H1 (cell line): ENCODE results near the gene SLC22A13. TPM values are rescaled to one million over a fixed set of nuclear protein-coding genes. Genes with fewer than 3 reads are reported as not detected.

Experiments used
- CTCF ChIA-PET: fragments of 300-600 bp; sonication (Branson Sonifier 250); formaldehyde crosslinking; loops from one replicate; lab custom pipeline; 2021; ENCODE audit not compliant: partially characterized antibody; lab: Charles Lee
- POLR2A ChIA-PET: fragments of 300-600 bp; sonication (Branson Sonifier 250); formaldehyde crosslinking; loops from one replicate; lab custom pipeline; 2021; ENCODE audit warnings: inconsistent platforms; ENCODE audit not compliant: partially characterized antibody; lab: Charles Lee
- DNase-seq, 2 experiments: peaks; one replicate each; pipeline versions ENCODE4 v3.0.0 to v3.0.0-alpha.2; 2010 to 2022; ENCODE audit warnings: low spot score in 2 of 2, low read depth in 1 of 2, mixed read lengths in 1 of 2
- FAIRE-seq: peaks from 2 replicates; lab custom pipeline; 2011; peaks lifted over from hg19 to GRCh38; lab: Jason Lieb, UNC
- H2AFZ ChIP-seq: 2 replicates; pipeline ENCODE4 v1.8.1; 2012; ENCODE audit warnings: low read length, inconsistent platforms
- H2AK5ac ChIP-seq: 2 replicates; pipeline ENCODE4 v1.6.1; 2013; ENCODE audit warnings: low read depth, low read length
- H2BK120ac ChIP-seq: replicated peaks from 2 replicates; pipeline ENCODE3; 2013; ENCODE audit warnings: low read depth, low read length, inconsistent platforms
- H2BK12ac ChIP-seq: 2 replicates; pipeline ENCODE4 v1.6.1; 2013; ENCODE audit warnings: low read depth, low read length
- H2BK15ac ChIP-seq: 2 replicates; pipeline ENCODE4 v1.6.1; 2013; ENCODE audit warnings: low read length
- H2BK20ac ChIP-seq: 2 replicates; pipeline ENCODE4 v1.6.1; 2013; ENCODE audit warnings: low read length
- H2BK5ac ChIP-seq: 2 replicates; pipeline ENCODE4 v1.6.1; 2013; ENCODE audit warnings: low read depth, low read length
- H3K14ac ChIP-seq: 2 replicates; pipeline ENCODE4 v1.6.1; 2013; ENCODE audit warnings: inconsistent platforms; ENCODE audit not compliant: insufficient read length
- H3K18ac ChIP-seq: 2 replicates; pipeline ENCODE4 v1.6.1; 2013; ENCODE audit warnings: low read length; ENCODE audit errors: extremely low read depth
- H3K23ac ChIP-seq: 2 replicates; pipeline ENCODE4 v1.6.1; 2013; ENCODE audit warnings: inconsistent platforms; ENCODE audit not compliant: insufficient read length
- H3K23me2 ChIP-seq: 2 replicates; pipeline ENCODE4 v1.6.1; 2013; ENCODE audit warnings: low read depth, low read length
- H3K27ac ChIP-seq: 2 replicates; pipeline ENCODE4 v1.6.1; 2011; ENCODE audit warnings: low read depth, low read length, inconsistent platforms
- H3K27me3 ChIP-seq, 4 experiments: replicated peaks in 1 of 4; 1 replicate in 1 of 4; 2 replicates in 3 of 4; pipeline versions ENCODE4 v1.6.1 to v1.8.1; 2011 to 2013; ENCODE audit warnings: low read length in 3 of 4, mild to moderate bottlenecking in 3 of 4, inconsistent platforms in 2 of 4, mixed read lengths in 2 of 4, moderate library complexity in 1 of 4; ENCODE audit not compliant: control insufficient read depth in 3 of 4, insufficient read depth in 3 of 4; ENCODE audit errors: extremely low read depth in 1 of 4
- H3K36me3 ChIP-seq, 4 experiments: 2 replicates each; pipeline versions ENCODE4 v1.6.1 to v1.8.1; 2011 to 2013; ENCODE audit warnings: mild to moderate bottlenecking in 4 of 4, low read length in 3 of 4, moderate library complexity in 2 of 4, control low read depth in 1 of 4, inconsistent platforms in 1 of 4; ENCODE audit not compliant: insufficient read depth in 4 of 4, control insufficient read depth in 2 of 4
- H3K4ac ChIP-seq: replicated peaks from 2 replicates; pipeline ENCODE3; 2013; ENCODE audit warnings: low read length, low read depth, mixed read lengths, inconsistent platforms; ENCODE audit not compliant: insufficient read length
- H3K4me1 ChIP-seq, 4 experiments: replicated peaks in 1 of 4; 1 replicate in 1 of 4; 2 replicates in 3 of 4; pipeline versions ENCODE4 v1.6.1 to v1.8.1; 2011 to 2013; ENCODE audit warnings: low read length in 3 of 4, inconsistent platforms in 2 of 4, mixed read lengths in 1 of 4; ENCODE audit not compliant: insufficient read depth in 4 of 4, control insufficient read depth in 3 of 4
- H3K4me2 ChIP-seq, 2 experiments: 2 replicates each; pipeline versions ENCODE4 v1.6.1 to v1.8.1; 2011 to 2013; ENCODE audit warnings: low read depth in 2 of 2, low read length in 2 of 2, control low read depth in 1 of 2, inconsistent platforms in 1 of 2, mild to moderate bottlenecking in 1 of 2; ENCODE audit not compliant: insufficient read depth in 1 of 2
- H3K4me3 ChIP-seq, 4 experiments: fragments of 200-600, 300-600 bp in 1 of 4; sonication (generic), shearing (Covaris generic), sonication (Bioruptor Twin) in 1 of 4; 2 replicates each; pipeline versions ENCODE4 v1.5.1 to v1.8.1; 2011 to 2016; ENCODE audit warnings: low read length in 4 of 4, low read depth in 3 of 4, control low read depth in 2 of 4, inconsistent platforms in 2 of 4, mild to moderate bottlenecking in 2 of 4, mixed read lengths in 1 of 4, moderate library complexity in 1 of 4; ENCODE audit not compliant: insufficient read depth in 2 of 4; ENCODE audit errors: extremely low read depth in 1 of 4
- H3K56ac ChIP-seq: replicated peaks from 2 replicates; pipeline ENCODE3; 2013; ENCODE audit warnings: low read depth, mild to moderate bottlenecking, mixed read lengths, low read length, inconsistent platforms; ENCODE audit not compliant: insufficient read length
- H3K79me1 ChIP-seq: 2 replicates; pipeline ENCODE4 v1.6.1; 2013; ENCODE audit warnings: low read depth, low read length, control low read depth
- H3K79me2 ChIP-seq, 2 experiments: 2 replicates each; pipeline versions ENCODE4 v1.6.1 to v1.8.1; 2012 to 2013; ENCODE audit warnings: low read length in 2 of 2, mild to moderate bottlenecking in 2 of 2, inconsistent platforms in 1 of 2; ENCODE audit not compliant: insufficient read depth in 2 of 2, control insufficient read depth in 1 of 2
- H3K9ac ChIP-seq, 4 experiments: replicated peaks in 1 of 4; 1 replicate in 1 of 4; 2 replicates in 3 of 4; pipeline versions ENCODE4 v1.6.1 to v1.8.1; 2011 to 2013; ENCODE audit warnings: low read depth in 3 of 4, low read length in 3 of 4, control low read depth in 2 of 4, mild to moderate bottlenecking in 2 of 4, moderate library complexity in 2 of 4, inconsistent platforms in 1 of 4; ENCODE audit errors: extremely low read depth in 1 of 4
- H3K9me3 ChIP-seq, 2 experiments: 2 replicates each; pipeline versions ENCODE4 v1.6.1 to v1.8.1; 2012 to 2013; ENCODE audit warnings: mild to moderate bottlenecking in 2 of 2, moderate library complexity in 2 of 2, control low read depth in 1 of 2, inconsistent platforms in 1 of 2, low read depth in 1 of 2, low read length in 1 of 2, mixed read lengths in 1 of 2; ENCODE audit not compliant: insufficient read depth in 2 of 2
- H4K20me1 ChIP-seq, 2 experiments: replicated peaks in 1 of 2; 2 replicates each; pipeline versions ENCODE3 to v1.8.1; 2011 to 2013; ENCODE audit warnings: inconsistent platforms in 2 of 2, low read length in 2 of 2, mild to moderate bottlenecking in 1 of 2; ENCODE audit not compliant: insufficient read depth in 2 of 2, control insufficient read depth in 1 of 2
- H4K5ac ChIP-seq: 2 replicates; pipeline ENCODE4 v1.6.1; 2013; ENCODE audit warnings: low read length, low read depth, mixed read lengths, inconsistent platforms; ENCODE audit not compliant: insufficient read length
- H4K8ac ChIP-seq: 2 replicates; pipeline ENCODE4 v1.8.0; 2013; ENCODE audit warnings: mild to moderate bottlenecking, moderate library complexity, low read length, inconsistent platforms; ENCODE audit not compliant: insufficient read depth; ENCODE audit errors: extremely low read depth
- H4K91ac ChIP-seq: replicated peaks from 2 replicates; pipeline ENCODE3; 2013; ENCODE audit warnings: low read length, mixed read lengths, inconsistent platforms; ENCODE audit not compliant: insufficient read length
- E2F6 ChIP-seq: IDR thresholded peaks from 2 replicates; pipeline ENCODE4 v1.6.1; 2012; ENCODE audit warnings: inconsistent platforms
- EGR1 ChIP-seq: IDR thresholded peaks from 2 replicates; pipeline ENCODE4 v1.6.1; 2011; ENCODE audit warnings: low read depth, low read length, borderline replicate concordance
- EZH2 ChIP-seq: fragments of 200-600 bp; sonication (generic); IDR thresholded peaks from 2 replicates; pipeline ENCODE4 v1.7.1; 2012; ENCODE audit warnings: low read depth, mild to moderate bottlenecking, moderate library complexity, low read length, inconsistent platforms; ENCODE audit not compliant: severe bottlenecking
- HDAC2 ChIP-seq, 2 experiments: fragments of 300-600 bp in 1 of 2; sonication (generic) in 1 of 2; IDR thresholded peaks; 2 replicates each; pipeline ENCODE4 v1.6.1; 2011 to 2012; ENCODE audit warnings: low read depth in 2 of 2, low read length in 2 of 2, mild to moderate bottlenecking in 2 of 2, moderate library complexity in 2 of 2, borderline replicate concordance in 1 of 2, inconsistent platforms in 1 of 2
- HDAC6 ChIP-seq: IDR thresholded peaks from one replicate; pipeline ENCODE4 v1.7.1; 2012; ENCODE audit warnings: low read depth, mild to moderate bottlenecking, inconsistent platforms, low read length, moderate library complexity
- KDM5A ChIP-seq: fragments of 200-600 bp; IDR thresholded peaks from 2 replicates; pipeline ENCODE4 v1.7.1; 2012; ENCODE audit warnings: mild to moderate bottlenecking, low read length, inconsistent platforms, mixed read lengths
- MAFK ChIP-seq: IDR thresholded peaks from 2 replicates; pipeline ENCODE4 v1.6.1; 2012; ENCODE audit warnings: low read depth, mild to moderate bottlenecking, improper control_type of control experiment, low read length
- RFX5 ChIP-seq: IDR thresholded peaks from 2 replicates; pipeline ENCODE4 v1.6.1; 2011; ENCODE audit warnings: low read depth, low read length, improper control_type of control experiment, borderline replicate concordance
- RNF2 ChIP-seq: fragments of 200-900, 300-1000 bp; sonication (generic); IDR thresholded peaks from 2 replicates; pipeline ENCODE4 v1.7.1; 2016; ENCODE audit warnings: borderline replicate concordance, low read depth, mild to moderate bottlenecking, antibody characterized with exemption, low read length; ENCODE audit not compliant: poor library complexity, severe bottlenecking; ENCODE audit errors: missing control alignments
- SAP30 ChIP-seq: fragments of 300-600 bp; sonication (generic); IDR thresholded peaks from 2 replicates; pipeline ENCODE4 v1.7.1; 2012; ENCODE audit warnings: low read length, moderate library complexity, mild to moderate bottlenecking, inconsistent platforms; ENCODE audit not compliant: insufficient read depth, insufficient replicate concordance
- SIRT6 ChIP-seq: IDR thresholded peaks from one replicate; pipeline ENCODE4 v1.7.1; 2012; ENCODE audit warnings: low read length, inconsistent platforms
- SP2 ChIP-seq: IDR thresholded peaks from 2 replicates; pipeline ENCODE4 v1.6.1; 2012; ENCODE audit warnings: mild to moderate bottlenecking, low read length, inconsistent platforms
- ZNF274 ChIP-seq: IDR thresholded peaks from 2 replicates; pipeline ENCODE4 v1.7.0; 2012; ENCODE audit warnings: low read length, borderline replicate concordance; ENCODE audit errors: extremely low read depth
- WGBS, 2 experiments: shearing (Covaris generic) in 1 of 2; methylation state at CpG; one replicate each; pipeline versions ENCODE4 v1.1.6 to v1.1.7; 2013 to 2015; ENCODE audit warnings: low lambda C conversion rate in 2 of 2, mixed read lengths in 2 of 2, inconsistent platforms in 1 of 2, low coverage in 1 of 2, missing lambda C conversion rate in 1 of 2; ENCODE audit not compliant: insufficient replicate concordance in 2 of 2, insufficient coverage in 1 of 2, insufficient read length in 1 of 2; ENCODE audit errors: extremely low coverage in 1 of 2, missing lambda C conversion rate in 1 of 2; 5-methylcytosine and 5-hydroxymethylcytosine counted together
- polyA plus RNA-seq, 7 experiments: library from polyadenylated mRNA; depleted of rRNA in 3 of 7; stranded (reverse) in 5 of 7; unstranded in 2 of 7; fragments of >200 nt in 5 of 7; fragments of 200-250 nt in 2 of 7; gene quantifications; 1 replicate in 5 of 7; 2 replicates in 1 of 7; 4 replicates in 1 of 7; pipeline versions ENCODE4 v1.2.1 to v1.2.3, GENCODE V29; 2011 to 2013; ENCODE audit warnings: missing spikeins in 2 of 7, mixed read lengths in 2 of 7
- total RNA-seq: library from RNA; stranded (reverse); fragmentation: NEBNext Ultra II Directional; extraction: Animal tissue kit (Norgen Biotek cat#: 25700); gene quantifications from 2 replicates; pipeline ENCODE4 v1.2.1, GENCODE V29; 2021

SLC22A13 gene
- total and polyA plus RNA-seq, 2 of the 8 experiments (the other 6 are each of a cell fraction or from before 2014, with no cell fraction given): 0.05 to 0.41 TPM

- H2BK5ac ChIP-seq: no peak overlapping the region
- H4K5ac ChIP-seq: no peak overlapping the region
- no peak overlapping the region for H3K27ac ChIP-seq
- H3K79me1 ChIP-seq: no peaks in the 10 kb centered on the region
- H3K4me1 ChIP-seq: no peaks in the 10 kb centered on the region
- H3K23me2 ChIP-seq: no peaks in the 10 kb centered on the region
- H3K23ac ChIP-seq: no peak overlapping the region
- no peak overlapping the region for H2AFZ ChIP-seq
- no peak for FAIRE-seq
- no peak overlapping the region for H2BK20ac ChIP-seq
- WGBS, 2 experiments: 100% methylated on average over 1 of the region's 1 CpG; no CpG with 5 or more reads in 1 of the 2 experiments
- H3K4ac ChIP-seq: no peak overlapping the region
- H4K91ac ChIP-seq: no peak overlapping the region
- H4K20me1 ChIP-seq: peaks cover 0 to 7% of the 10 kb centered on the region in 2 experiments
- H3K4me2 ChIP-seq: no peak overlapping the region
- H3K18ac ChIP-seq: no peak overlapping the region
- no peak overlapping the region for H4K8ac ChIP-seq
- ChIA-PET CTCF (interaction anchor here (0.6 to 1.3 kb wide), 4 partner anchors 12 to 89 kb away, joined by 3 to 4 read pairs (median 3); partner anchors contain the start of gene SLC22A14), POLR2A (interaction anchor here (1.2 kb wide), 1 partner anchor 12 kb away, joined by 3 read pairs; no protein-coding TSS in a partner anchor)
- H3K36me3 ChIP-seq: peaks cover 0 to 13% (median 7%) of the 10 kb centered on the region in 4 experiments; a peak in 4 of 8 replicates
- peaks cover 0 to 4% of the 10 kb centered on the region in 2 experiments; a peak in 1 of 4 replicates for H3K79me2 ChIP-seq
- H2BK120ac ChIP-seq: no peak overlapping the region
- H3K9ac ChIP-seq: no peak overlapping the region
- no peaks in the 10 kb centered on the region for H3K9me3 ChIP-seq
- no peak overlapping the region for H3K14ac ChIP-seq
- H2AK5ac ChIP-seq: no peak overlapping the region
- H3K27me3 ChIP-seq: no peaks in the 10 kb centered on the region
- no peak overlapping the region for H2BK12ac ChIP-seq
- no peak overlapping the region for H3K4me3 ChIP-seq
- no peak overlapping the region for H2BK15ac ChIP-seq
- no peak overlapping the region for H3K56ac ChIP-seq
- no peak for DNase-seq
- no peak for TF ChIP-seq HDAC2 (IDR thresholded peaks at IDR 0.05; ENCODE audit: borderline replicate concordance in 1 of 2, low read depth in 2 of 2, low read length in 2 of 2)
- no peak for TF ChIP-seq MAFK
- TF ChIP-seq HDAC6: no peak
- TF ChIP-seq EZH2: no peak
- TF ChIP-seq KDM5A: no peak
- no peak for TF ChIP-seq ZNF274
- TF ChIP-seq SIRT6: no peak
- TF ChIP-seq RFX5: no peak
- no peak for TF ChIP-seq SAP30
- TF ChIP-seq SP2: no peak
- no peak for TF ChIP-seq E2F6
- TF ChIP-seq EGR1: no peak
- TF ChIP-seq RNF2: no peak
Measured at GRCh38 chr3:38221005-38221404, 44.6 kb upstream of the SLC22A13 start.
